Prostate gland (tissue), 2 donors: Measurements from ENCODE around the gene MALRD1. TPM values are rescaled to one million over a fixed set of nuclear protein-coding genes. Genes with fewer than 3 reads are reported as not detected.

Source experiments
- DNase-seq: peaks from one replicate; pipeline ENCODE4 v3.0.0-alpha.2; 2019; ENCODE audit warnings: low spot score
- H3K27ac ChIP-seq, 2 donors: fragments of 200-600 bp; sonication (generic); 2 replicates each; pipeline ENCODE4 v1.5.1; 2017 to 2019
- H3K27me3 ChIP-seq: fragments of 200-600 bp; sonication (generic); replicated peaks from 2 replicates; pipeline ENCODE4 v1.5.1; 2019; ENCODE audit not compliant: insufficient read depth
- H3K36me3 ChIP-seq, 2 donors: fragments of 200-600 bp; sonication (generic); 1 replicate in 1 of 2; 2 replicates in 1 of 2; pipeline versions ENCODE4 v1.5.1 to v1.8.1; 2017 to 2019
- H3K4me1 ChIP-seq: fragments of 200-600 bp; sonication (generic); replicated peaks from 2 replicates; pipeline ENCODE4 v1.5.1; 2019
- H3K4me3 ChIP-seq, 2 donors: fragments of 200-600 bp; sonication (generic); 2 replicates each; pipeline ENCODE4 v1.5.1; 2017 to 2019
- H3K9me3 ChIP-seq: fragments of 200-600 bp; sonication (generic); 2 replicates; pipeline ENCODE4 v1.5.1; 2017
- CTCF ChIP-seq, 4 experiments: fragments of 200-600 bp in 2 of 4; fragments of 450-650 bp in 2 of 4; sonication (generic) in 2 of 4; IDR thresholded peaks; 1 replicate in 3 of 4; 2 replicates in 1 of 4; pipeline ENCODE4 v1.5.1; 2016 to 2019; ENCODE audit warnings: antibody characterized with exemption in 4 of 4, mild to moderate bottlenecking in 2 of 4, moderate library complexity in 2 of 4
- POLR2A ChIP-seq: fragments of 450-650 bp; IDR thresholded peaks from one replicate; pipeline ENCODE4 v1.6.1; 2016; ENCODE audit warnings: antibody characterized with exemption, mild to moderate bottlenecking
- POLR2AphosphoS5 ChIP-seq: sonication (generic); formaldehyde crosslinking; IDR thresholded peaks from one replicate; pipeline ENCODE4 v1.6.1; 2017; ENCODE audit warnings: antibody characterized with exemption
- WGBS: methylation state at CpG from one replicate; pipeline ENCODE4 v1.1.5; 2018; 5-methylcytosine and 5-hydroxymethylcytosine counted together
- intact Hi-C: fragments of 100-400 bp; cut with DNase I; formaldehyde crosslinking; loops from one replicate; pipeline ENCODE4 v1.14.2; 2022
- total RNA-seq, 2 donors: library from RNA; depleted of rRNA; stranded (reverse); fragments of >200 nt; gene quantifications; one replicate each; pipeline ENCODE4 v1.1.0, GENCODE V29; 2016

Gene MALRD1
- total RNA-seq, 2 donors from 2014 or later: 2.1 TPM; not detected in 1

GRCh38 chr10:19096501-19097073 lies 48.0 kb downstream of the MALRD1 start:
- H3K4me3 ChIP-seq: no peak overlapping the region
- no peaks in the 10 kb centered on the region for H3K9me3 ChIP-seq

GRCh38 chr10:19097151-19097550 lies 48.5 kb downstream of the MALRD1 start:
- 76% methylated on average over 3 of the region's 3 CpGs for WGBS
- no peak for DNase-seq
- intact Hi-C loops: no loop called here
- H3K36me3 ChIP-seq: no peaks in the 10 kb centered on the region
- TF ChIP-seq CTCF (IDR thresholded peaks at IDR 0.05): no peak
- no peak for TF ChIP-seq POLR2AphosphoS5
- no peaks in the 10 kb centered on the region for H3K9me3 ChIP-seq
- no peaks in the 10 kb centered on the region for H3K4me1 ChIP-seq
- H3K4me3 ChIP-seq: no peak overlapping the region
- H3K27me3 ChIP-seq: no peaks in the 10 kb centered on the region
- no peak overlapping the region for H3K27ac ChIP-seq

More at GRCh38 chr10:19096501-19097073, 48.0 kb downstream of the MALRD1 start:
- WGBS: 51% methylated on average over 5 of the region's 5 CpGs
- TF ChIP-seq CTCF (IDR thresholded peaks at IDR 0.05) (no peak), POLR2A (no peak), POLR2AphosphoS5 (no peak)
- intact Hi-C loops: no loop called here
- Histone ChIP-seq H3K27me3 (no peaks in the 10 kb centered on the region), H3K36me3 (no peaks in the 10 kb centered on the region), H3K27ac (no peak overlapping the region), H3K4me1 (no peaks in the 10 kb centered on the region)
- no peak for DNase-seq

- Histone ChIP-seq H3K4me1 (no peaks in the 10 kb centered on the region), H3K27ac (no peak overlapping the region), H3K27me3 (no peaks in the 10 kb centered on the region), H3K9me3 (no peaks in the 10 kb centered on the region), H3K4me3 (no peak overlapping the region), H3K36me3 (no peaks in the 10 kb centered on the region)
- 52% methylated on average over 7 of the region's 7 CpGs for WGBS
- DNase-seq: no peak
- intact Hi-C loops: no loop called here
- TF ChIP-seq POLR2A (no peak), CTCF (IDR thresholded peaks at IDR 0.05) (no peak)
Observed at GRCh38 chr10:19098803-19099202, 50.2 kb downstream of the MALRD1 start.

- intact Hi-C loops: no loop called here
- no peak overlapping the region for H3K4me3 ChIP-seq
- no peak for DNase-seq
- no peak overlapping the region for H3K27ac ChIP-seq
- H3K4me1 ChIP-seq: no peaks in the 10 kb centered on the region
- no peaks in the 10 kb centered on the region for H3K9me3 ChIP-seq
- 33% methylated on average over 1 of the region's 1 CpG for WGBS
- TF ChIP-seq POLR2AphosphoS5 (no peak), POLR2A (no peak), CTCF (IDR thresholded peaks at IDR 0.05) (no peak)
- no peaks in the 10 kb centered on the region for H3K27me3 ChIP-seq
- no peaks in the 10 kb centered on the region for H3K36me3 ChIP-seq
Observed at GRCh38 chr10:19107406-19107805, 58.8 kb downstream of the MALRD1 start.

GRCh38 chr10:19111501-19112267 lies 63.1 kb downstream of the MALRD1 start:
- H3K27me3 ChIP-seq: no peaks in the 10 kb centered on the region
- no peak overlapping the region for H3K27ac ChIP-seq
- 65% methylated on average over 1 of the region's 1 CpG for WGBS
- H3K4me3 ChIP-seq: no peak overlapping the region
- intact Hi-C loops: no loop called here
- no peaks in the 10 kb centered on the region for H3K4me1 ChIP-seq
- no peak for TF ChIP-seq POLR2A
- TF ChIP-seq CTCF (IDR thresholded peaks at IDR 0.05): no peak
- TF ChIP-seq POLR2AphosphoS5: no peak
- DNase-seq: no peak
- no peaks in the 10 kb centered on the region for H3K36me3 ChIP-seq
- no peaks in the 10 kb centered on the region for H3K9me3 ChIP-seq
